GM19463 (cell line): Measurements from ENCODE around the gene AP1AR.

Experiments used
- ATAC-seq: cut with Tn5 transposase; IDR thresholded peaks from one replicate; pipeline ENCODE4 v1.9.1; 2021; ENCODE audit warnings: mild to moderate bottlenecking, moderate library complexity; ENCODE audit not compliant: unreplicated experiment

Gene AP1AR

DNA sequence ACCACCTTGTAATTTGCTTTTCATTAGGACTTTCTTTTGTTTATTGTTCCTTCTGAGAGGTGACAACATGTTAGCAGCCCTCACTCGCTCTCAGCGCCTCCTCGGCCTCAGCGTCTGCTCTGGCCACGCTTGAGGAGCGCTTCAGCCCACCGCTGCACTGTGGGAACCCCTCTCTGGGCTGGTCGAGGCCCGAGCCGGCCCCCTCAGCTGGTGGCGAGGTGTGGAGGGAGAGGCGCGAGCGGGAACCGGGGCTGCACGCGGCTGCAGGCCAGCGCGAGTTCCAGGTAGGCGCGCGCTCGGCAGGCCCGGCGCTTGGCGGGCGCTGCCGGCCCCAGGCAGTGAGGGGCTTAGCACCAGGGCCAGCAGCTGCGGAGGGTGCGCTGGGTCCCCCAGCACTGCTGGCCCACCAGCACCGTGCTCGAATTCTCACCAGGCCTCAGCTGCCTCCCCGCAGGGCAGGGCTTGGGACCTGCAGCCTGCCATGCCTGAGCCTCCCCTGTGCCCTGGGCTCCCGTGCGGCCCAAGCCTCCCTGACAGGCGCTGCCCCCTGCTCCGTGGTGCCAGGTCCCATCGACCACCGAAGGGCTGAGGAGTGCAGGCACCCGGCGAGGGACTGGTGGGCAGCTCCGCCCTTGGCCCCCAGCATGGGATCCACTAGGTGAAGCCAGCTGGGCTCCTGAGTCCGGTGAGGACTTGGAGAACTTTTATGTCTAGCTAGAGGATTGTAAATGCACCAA lies 9.2 kb upstream of the AP1AR start:
- no peak for ATAC-seq

DNA sequence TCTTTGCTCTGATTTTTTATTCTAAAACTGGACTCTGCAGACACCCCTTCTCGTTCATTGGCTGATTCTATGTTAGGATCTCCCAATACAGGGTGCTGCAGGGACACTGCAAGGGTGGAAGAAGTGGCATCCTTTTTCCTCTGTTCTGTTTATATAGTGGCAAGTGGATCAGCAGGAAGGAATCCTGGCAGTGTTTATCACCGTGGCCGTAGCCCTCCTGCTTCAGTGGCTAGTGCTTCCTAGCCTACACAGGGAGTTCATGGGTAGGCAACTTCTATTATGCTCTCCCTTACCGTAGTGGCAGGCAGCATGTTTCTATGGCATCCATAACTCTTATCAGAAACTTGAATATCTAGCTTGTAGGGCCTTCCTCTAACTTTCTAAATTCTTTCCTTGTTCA lies 6.4 kb upstream of the AP1AR start:
- no peak for ATAC-seq

DNA sequence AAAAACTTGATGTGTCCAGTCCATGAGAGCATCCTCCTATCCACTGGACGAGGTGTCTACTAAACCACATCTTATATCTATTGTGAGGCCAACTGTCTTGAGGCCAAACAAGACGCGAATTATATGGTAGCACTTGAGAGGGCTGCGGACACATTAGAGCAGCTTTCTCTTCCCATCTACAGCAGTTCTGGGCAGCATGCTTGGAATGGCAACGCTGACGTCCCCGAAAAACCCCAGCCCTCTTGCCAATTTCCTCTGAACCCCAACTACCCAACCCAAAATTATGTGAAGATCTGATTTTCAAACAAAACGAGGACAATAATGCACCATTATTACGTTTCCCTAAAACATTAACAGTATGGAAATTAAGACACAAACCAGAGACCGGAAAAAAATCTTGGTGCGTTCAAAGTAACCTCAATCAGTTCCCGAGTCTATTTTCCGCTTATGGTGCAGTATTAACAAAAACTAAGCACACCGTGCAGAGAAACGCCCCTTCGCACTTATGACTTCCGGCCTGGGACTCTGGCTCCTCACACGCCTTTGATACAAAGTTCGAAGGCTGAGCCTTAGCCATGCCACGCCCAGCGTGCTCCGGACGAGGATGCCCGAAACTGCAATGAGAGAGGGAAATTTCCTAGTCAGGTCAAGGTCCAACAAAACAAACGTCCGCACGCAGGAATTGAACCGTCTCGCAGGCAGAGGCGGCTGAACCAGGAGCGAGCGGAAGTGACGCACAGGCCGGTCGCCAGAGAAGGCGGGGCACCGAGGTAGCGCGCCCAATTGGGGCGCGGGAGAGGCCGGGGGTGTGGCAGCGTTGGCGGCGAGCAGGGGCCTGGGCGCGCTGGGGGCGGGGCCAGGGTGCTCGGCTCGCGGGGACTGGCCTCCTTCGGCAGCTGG lies 458 bp upstream of the AP1AR start:
- peak; percentile 79 for ATAC-seq

DNA sequence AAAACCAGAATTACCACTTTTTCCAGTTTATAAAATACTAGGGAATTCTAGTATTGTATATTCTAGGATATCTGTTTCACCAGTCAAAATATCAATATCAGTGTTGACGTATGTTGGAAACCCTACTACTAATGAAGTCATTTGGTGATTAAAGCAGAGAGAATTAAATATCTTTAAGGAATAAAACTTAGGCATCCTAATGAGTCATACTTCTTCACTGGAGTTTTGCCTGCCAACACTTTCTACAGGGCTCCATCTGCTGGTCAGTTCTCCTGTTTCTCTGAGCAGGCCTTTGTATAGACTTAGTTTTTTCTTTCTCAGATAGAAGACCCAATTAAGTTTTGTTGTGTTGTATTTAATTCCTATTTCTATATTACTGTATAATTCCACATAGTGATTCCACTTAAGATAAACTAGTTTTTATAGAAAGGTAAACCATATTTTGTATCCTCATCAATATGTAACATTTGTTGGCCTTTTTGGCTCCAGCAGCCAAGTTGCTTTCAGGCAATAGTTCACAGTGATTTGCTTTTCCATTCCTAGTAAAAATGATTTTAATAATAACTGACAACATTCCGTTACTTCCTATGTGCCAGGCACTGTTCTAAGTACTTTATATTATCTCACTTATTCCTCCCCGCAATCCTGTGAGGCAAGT lies 3.5 kb downstream of the AP1AR start:
- ATAC-seq = no peak

DNA sequence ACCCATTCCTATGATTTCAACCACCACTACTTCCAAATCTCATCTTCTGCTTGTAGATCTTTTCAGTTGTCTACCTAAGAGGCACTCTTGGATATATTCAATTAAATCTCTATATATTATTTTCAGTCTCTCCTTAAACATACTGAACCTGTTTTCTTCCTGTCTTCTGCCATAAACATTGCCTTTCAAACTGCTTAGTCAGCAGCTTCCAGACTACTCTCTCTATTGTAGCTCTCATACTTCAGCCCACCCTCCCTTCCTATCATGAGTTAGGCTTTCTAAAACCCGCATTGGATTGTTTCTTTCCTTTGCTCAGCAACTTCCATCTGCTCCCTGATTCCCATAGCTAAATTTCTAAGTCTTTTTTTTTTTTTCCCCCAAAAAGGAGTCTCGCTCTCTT lies 4.5 kb downstream of the AP1AR start:
- no peak for ATAC-seq

DNA sequence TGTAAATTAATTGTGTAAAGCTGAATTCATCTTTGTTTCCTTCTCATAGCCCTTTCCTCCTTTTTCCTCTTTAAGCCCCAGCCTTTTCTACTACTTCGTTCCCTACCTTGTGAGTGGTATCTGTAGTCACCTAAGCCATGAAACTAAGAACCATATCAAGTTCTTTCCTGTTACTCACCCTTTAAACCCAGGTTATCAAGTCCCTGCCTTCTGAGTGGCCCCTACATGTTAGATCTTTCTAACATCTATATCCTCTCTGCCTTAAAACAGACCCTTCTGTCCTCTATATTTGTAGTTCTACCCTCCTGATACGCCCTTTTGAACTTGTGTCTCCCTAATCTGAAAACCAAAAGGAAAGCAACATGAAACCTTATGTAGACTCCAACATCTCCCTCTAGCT lies 7.2 kb downstream of the AP1AR start:
- ATAC-seq = no peak

DNA sequence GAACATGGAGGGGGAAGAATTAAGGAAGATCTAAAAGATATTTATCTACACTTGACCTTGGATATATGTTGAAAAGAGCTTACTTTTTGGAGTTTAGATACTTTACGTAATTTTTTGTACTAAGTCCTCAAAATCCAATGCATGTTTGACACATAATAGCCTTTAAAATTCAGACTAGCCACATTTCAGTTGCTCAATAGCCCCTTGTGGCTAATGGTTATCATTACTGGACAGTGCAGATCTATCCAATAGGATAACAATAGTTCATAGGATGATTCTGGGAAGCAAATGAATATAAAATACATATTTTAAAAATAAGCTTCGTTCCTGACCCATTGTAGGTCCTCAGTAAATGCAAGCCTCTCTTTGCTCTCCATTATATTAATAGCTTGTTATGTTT lies 13.8 kb downstream of the AP1AR start:
- ATAC-seq = no peak

DNA sequence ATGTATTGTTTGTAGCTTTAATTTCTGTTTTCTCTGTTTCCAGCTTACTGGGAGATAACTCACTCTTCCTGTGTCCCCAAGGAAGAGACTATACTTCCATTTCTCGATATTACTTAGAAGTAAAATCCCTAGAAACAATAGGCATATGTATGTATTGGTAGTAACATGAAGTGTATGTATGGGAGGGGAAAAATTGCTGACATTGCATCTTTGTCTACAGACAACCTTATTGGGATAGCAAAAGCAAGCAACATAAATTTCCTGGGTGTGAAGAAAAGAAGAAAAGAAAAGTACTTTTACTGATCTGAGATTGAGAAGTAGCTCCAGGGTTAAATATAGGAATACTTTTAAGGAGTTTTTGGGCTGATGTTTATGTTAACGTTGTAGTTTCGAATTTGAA lies 15.4 kb downstream of the AP1AR start:
- ATAC-seq = no peak

DNA sequence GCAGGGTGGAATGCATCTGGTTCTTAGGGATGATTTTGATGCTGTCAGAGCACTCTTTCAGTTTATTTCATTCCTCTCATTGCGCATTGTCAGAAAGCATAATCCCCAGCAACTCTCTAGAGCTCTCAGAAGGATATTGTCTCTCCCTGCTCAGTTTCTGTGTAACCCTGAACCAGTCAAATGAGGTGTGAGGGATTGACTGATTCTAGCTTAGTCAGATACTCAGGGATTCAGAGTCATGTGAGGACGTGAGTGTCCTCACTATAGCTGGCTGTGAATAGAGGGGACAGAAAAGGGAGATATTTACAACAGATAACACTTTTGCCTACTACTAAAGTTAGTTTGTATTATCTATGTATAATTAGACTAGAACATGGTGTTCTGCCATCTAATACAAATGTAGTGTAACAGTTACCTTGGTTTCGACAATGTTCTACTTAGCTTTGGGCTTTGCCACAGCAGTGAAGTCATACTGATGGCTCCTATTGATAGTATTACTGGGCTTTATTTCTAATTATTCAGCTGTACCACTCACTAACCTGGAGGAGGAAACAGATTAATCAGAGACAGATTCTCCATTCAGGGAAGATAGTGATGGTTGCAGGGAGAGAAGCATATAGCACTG lies 19.5 kb downstream of the AP1AR start:
- no peak for ATAC-seq

DNA sequence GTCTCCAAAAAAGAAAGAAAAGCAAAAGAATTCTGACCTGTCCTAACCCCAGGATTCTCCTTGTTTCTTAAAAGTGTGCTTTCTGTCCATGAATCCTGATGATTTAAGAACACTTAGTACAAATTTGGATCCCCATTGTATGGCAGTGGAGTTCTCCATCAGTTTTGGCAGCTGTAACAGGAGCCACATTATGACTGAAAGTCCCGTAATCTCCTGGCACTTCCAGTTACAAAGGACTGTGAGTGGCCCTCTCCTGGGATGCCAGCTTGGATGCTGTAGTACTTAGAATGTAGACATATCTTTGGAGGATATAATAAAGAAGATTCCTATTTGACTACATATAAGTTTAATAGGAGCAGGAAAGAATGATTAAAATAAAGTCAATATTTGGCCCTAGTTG lies 20.6 kb downstream of the AP1AR start:
- no peak for ATAC-seq

DNA sequence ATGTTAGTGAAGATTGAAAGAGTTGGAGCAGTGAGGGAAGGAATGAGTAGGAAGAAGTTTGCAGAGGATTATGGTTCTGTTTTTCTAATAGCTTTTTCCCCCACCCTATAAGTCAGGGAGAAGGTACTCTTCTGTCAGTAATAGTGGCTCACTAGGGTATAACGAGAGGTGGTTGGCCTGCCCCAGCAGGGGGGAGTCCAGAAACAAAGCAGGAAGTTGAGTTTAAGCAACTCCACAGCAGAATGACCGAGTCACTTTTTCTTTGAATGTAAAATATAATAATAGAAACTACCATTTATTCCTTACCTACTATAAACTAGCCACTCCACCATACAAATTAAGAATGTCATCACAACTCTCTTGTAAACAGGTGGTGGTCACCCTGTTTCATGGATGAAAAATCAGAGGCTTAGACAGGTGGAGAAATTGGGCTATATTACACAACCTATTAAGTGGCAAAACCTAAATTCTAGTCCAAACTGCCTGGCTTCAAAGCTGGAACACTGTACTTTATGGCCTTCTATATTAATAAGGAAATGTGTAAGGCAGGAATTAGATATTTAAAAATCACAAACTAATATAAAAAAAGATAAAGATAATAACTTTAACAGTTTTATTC lies 21.9 kb downstream of the AP1AR start:
- ATAC-seq = peak; percentile 94

DNA sequence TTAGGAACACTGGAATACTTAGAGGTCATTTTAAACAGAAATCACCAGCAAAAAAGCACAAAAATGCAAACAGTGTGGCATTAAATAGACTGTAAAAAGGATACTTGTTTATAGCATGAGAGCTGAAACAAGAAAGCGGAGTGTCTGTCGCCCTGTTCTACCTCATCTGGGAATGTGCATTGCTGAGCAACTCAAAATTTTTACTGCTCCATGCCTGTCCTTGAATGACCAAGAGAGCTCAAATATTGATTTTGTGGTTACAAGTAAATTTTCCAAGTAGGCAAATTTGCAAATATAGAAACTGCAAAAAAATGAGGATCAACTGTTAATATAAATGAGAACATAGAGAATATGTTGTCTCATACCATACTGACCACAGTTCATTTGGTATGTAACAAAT lies 25.5 kb downstream of the AP1AR start:
- ATAC-seq = no peak

DNA sequence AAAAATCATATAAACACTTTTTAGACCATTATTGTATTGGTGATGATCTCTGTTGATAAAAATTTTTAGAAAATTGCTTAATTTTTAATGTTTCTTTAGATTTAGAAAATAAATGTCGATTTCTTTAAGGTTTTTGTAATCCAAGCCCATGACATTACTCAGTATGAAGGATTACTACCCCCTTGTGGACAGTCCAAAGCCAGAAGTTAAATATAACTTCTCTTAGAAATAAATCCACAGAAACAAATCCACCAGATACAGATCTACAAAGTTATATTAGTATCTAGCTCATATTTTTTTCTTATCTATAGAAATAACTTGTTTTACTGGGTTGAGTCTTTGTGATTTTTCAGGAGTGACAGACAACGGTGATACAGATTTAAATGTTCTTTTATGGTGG lies 35.2 kb downstream of the AP1AR start:
- no peak for ATAC-seq

DNA sequence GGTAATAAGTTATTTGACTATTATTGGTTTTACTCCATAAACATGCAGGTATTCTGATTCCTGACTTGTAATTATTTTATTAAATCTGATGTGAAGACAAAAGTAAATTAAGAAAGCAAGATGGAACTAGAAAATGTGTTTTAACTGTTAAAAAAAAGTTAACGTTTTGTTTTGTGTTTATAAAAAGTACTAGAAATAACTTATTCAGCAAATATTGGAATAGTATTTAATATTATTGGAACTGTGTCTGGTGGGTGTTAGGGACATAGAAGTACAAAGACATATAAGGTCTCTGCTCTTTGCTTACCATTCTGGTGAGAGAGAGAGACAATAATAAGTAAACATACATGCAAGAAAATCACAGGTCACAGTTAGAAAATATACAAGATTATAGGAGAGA lies 38.5 kb downstream of the AP1AR start:
- ATAC-seq = no peak

DNA sequence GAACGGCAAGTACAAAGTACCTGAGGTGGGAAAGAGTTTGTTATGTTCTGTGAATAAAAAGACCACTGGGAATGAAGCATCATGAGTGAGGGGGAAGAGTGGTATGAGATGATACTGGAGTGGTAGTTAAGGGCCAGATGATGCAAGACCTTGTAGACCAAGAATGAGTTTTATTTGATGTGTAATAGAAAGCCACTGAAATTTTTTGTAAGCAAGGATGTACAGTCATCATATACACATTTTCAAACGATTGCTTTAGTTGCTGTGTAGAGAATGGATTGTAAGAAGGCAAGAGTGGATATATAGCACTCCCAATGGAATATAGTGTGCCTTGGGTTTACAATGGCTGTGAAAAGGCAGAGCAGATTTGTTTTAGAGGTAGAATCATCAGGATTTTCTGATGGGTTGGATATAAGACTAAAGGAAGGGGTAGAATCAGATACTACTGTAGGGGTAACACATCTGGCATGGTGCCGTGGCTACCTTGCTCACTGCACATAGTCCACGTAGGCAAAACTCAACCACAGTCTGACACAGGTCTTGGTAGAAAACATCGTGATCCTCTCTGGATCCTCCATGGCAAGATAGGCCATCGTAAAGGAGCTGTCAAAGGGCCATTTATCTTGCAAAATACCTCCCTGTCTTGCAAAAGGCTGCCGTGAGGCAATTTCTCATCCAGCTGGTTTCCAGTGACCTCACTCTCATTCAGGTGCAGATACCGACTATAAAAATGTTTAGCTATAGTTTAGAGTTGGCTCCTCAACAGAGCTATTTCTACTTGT lies 39.2 kb downstream of the AP1AR start:
- ATAC-seq = no peak

DNA sequence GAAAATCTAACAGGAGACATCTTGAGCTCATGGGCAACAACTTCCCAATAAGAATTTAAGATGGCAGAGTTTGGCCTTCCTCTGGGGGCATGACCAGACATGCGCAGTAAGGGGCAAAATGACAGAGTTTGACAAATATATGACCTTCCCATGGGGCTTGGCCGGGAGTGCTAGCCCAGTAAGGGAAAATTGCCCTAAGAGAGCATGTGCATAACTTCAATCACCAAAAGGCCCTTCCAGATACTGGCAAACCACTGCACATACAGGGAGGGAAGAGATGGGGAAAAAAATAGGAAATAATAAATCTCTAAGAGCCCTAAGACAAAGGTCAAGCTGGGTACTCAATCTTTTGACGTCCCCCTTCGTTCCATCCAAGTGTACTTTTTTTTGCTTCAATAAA lies 40.7 kb downstream of the AP1AR start:
- no peak for ATAC-seq

DNA sequence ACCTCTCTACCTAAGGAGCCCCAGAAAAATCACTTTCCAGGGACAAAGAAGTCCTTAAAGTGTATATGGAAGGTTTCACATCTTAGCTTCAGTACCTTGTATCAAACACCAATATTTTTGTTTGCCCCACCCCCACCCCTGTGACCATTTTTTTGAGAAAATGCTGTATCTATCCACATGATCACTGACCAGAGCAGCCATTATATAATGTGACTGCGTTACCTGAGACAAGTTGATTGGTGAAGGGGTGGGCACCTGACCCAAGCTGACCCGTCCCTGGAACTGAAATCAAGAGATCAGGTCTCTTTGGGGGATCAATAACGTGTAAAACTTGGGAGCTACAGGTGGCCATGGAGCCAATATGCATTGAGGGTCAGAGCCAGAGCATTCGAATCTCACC lies 43.4 kb downstream of the AP1AR start:
- ATAC-seq = no peak

DNA sequence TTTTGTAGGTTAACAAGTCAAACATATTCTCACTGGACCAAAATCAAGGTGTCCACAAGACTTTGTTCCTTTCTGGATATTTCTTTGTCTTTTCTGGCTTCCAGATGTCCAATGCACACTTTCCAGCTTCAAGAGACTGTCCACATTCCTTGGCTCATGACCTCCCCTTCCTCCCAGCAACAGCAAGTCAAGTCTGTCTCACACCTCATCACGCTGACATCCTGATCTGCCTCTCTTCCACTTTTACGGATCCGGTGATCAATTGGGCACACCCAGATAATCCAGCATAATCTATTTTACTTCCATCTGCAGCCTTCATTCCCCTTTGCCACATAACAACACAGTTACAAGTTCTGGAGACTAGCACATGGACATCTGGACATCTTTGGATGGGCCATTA lies 44.5 kb downstream of the AP1AR start:
- ATAC-seq = no peak

DNA sequence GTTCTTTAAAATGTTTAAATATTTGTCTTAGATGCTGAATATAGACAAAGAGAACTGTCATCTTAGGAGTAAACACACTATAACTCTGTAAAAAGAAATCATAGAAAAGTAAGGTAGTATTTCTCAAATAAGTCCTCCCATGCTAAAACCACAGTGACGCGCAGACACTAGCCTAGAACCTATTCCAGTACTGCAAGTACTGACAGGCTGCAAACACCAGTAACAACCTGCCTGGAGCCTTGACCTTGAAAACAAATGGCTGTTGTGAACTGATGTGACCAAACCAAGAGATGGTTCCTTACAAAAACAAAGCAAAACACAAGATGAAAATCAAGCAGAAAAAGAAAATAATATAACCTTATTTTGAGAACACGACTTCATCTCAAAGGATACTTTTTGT lies 45.6 kb downstream of the AP1AR start:
- ATAC-seq = no peak
